ENCODE measurements around the gene COL24A1. TPM values are rescaled to one million over a fixed set of nuclear protein-coding genes. Genes with fewer than 3 reads are reported as not detected.
A peak's percentile ranks its signal among the peaks of the same experiment; 100 is the strongest.
"Not testable (repeated sequence)": the region's sequence is repeated elsewhere in the genome, so short reads cannot be mapped to it uniquely, and the experiment has no call there.

COL24A1 gene
- total RNA-seq, 3 donors from 2014 or later: 0.33 to 1.3 (median 0.48) TPM

- no peaks in the 10 kb centered on the region for H3K9me3 ChIP-seq
- H3K27me3 ChIP-seq: no peaks in the 10 kb centered on the region
- no peaks in the 10 kb centered on the region for H3K4me1 ChIP-seq
- TF ChIP-seq CTCF (IDR thresholded peaks at IDR 0.05) (no peak), POLR2AphosphoS5 (IDR thresholded peaks at IDR 0.05) (no peak), POLR2A (IDR thresholded peaks at IDR 0.05) (no peak)
- H3K4me3 ChIP-seq: no peak overlapping the region
- no peaks in the 10 kb centered on the region for H3K36me3 ChIP-seq
- intact Hi-C loops (cut with DNase I; ENCODE audit: low total_unique reads): no loop called here
- DNase-seq (ENCODE audit: low spot score in 2 of 2): no peak
- no peak overlapping the region for H3K27ac ChIP-seq
Observed at GRCh38 chr1:85888921-85889320, 267.7 kb downstream of the COL24A1 start.

- H3K4me1 ChIP-seq: no peaks in the 10 kb centered on the region
- H3K9me3 ChIP-seq: no peaks in the 10 kb centered on the region
- no peak overlapping the region for H3K4me3 ChIP-seq
- no peaks in the 10 kb centered on the region for H3K36me3 ChIP-seq
- DNase-seq (ENCODE audit: low spot score in 2 of 2): no peak
- TF ChIP-seq POLR2AphosphoS5 (IDR thresholded peaks at IDR 0.05) (no peak), POLR2A (IDR thresholded peaks at IDR 0.05) (no peak), CTCF (IDR thresholded peaks at IDR 0.05) (peak in 2 of 3 donors; percentile 30 to 32)
- intact Hi-C loops (cut with DNase I; ENCODE audit: low total_unique reads): no loop called here
- no peaks in the 10 kb centered on the region for H3K27me3 ChIP-seq
- no peak overlapping the region for H3K27ac ChIP-seq
Observed at GRCh38 chr1:85884372-85885035, 272.1 kb downstream of the COL24A1 start.

- Histone ChIP-seq H3K4me3 (no peak overlapping the region), H3K27me3 (no peaks in the 10 kb centered on the region), H3K27ac (no peak overlapping the region), H3K36me3 (no peaks in the 10 kb centered on the region), H3K4me1 (no peaks in the 10 kb centered on the region), H3K9me3 (no peaks in the 10 kb centered on the region)
- no peak for DNase-seq (ENCODE audit: low spot score in 2 of 2)
- intact Hi-C loops (cut with DNase I; ENCODE audit: low total_unique reads): no loop called here
- TF ChIP-seq CTCF (IDR thresholded peaks at IDR 0.05): no peak
Observed at GRCh38 chr1:85867189-85867588, 289.4 kb downstream of the COL24A1 start.

GRCh38 chr1:85865213-85865612, 291.4 kb downstream of the COL24A1 start:
- intact Hi-C loops (cut with DNase I; ENCODE audit: low total_unique reads): no loop called here
- Histone ChIP-seq H3K4me3 (no peak overlapping the region), H3K9me3 (no peaks in the 10 kb centered on the region), H3K27ac (no peak overlapping the region), H3K4me1 (no peaks in the 10 kb centered on the region), H3K27me3 (no peaks in the 10 kb centered on the region), H3K36me3 (no peaks in the 10 kb centered on the region)
- no peak for DNase-seq (ENCODE audit: low spot score in 2 of 2)
- TF ChIP-seq POLR2AphosphoS5 (IDR thresholded peaks at IDR 0.05) (no peak), CTCF (IDR thresholded peaks at IDR 0.05) (no peak), POLR2A (IDR thresholded peaks at IDR 0.05) (no peak)

- intact Hi-C loops (cut with DNase I; ENCODE audit: low total_unique reads): no loop called here
- TF ChIP-seq POLR2AphosphoS5 (IDR thresholded peaks at IDR 0.05): no peak
- TF ChIP-seq CTCF (IDR thresholded peaks at IDR 0.05): no peak
- no peak for TF ChIP-seq POLR2A (IDR thresholded peaks at IDR 0.05)
Observed at GRCh38 chr1:85864727-85865126, 291.8 kb downstream of the COL24A1 start.

GRCh38 chr1:85863639-85864038, 292.9 kb downstream of the COL24A1 start:
- H3K9me3 ChIP-seq; H3K4me3 ChIP-seq; H3K4me1 ChIP-seq; H3K36me3 ChIP-seq; intact Hi-C loops (cut with DNase I; ENCODE audit: low total_unique reads); H3K27me3 ChIP-seq; DNase-seq (ENCODE audit: low spot score in 2 of 2); H3K27ac ChIP-seq: not testable (repeated sequence)

More at GRCh38 chr1:85864727-85865126, 291.8 kb downstream of the COL24A1 start:
- no peaks in the 10 kb centered on the region for H3K27me3 ChIP-seq
- no peak for DNase-seq (ENCODE audit: low spot score in 2 of 2)
- H3K9me3 ChIP-seq: no peaks in the 10 kb centered on the region
- no peaks in the 10 kb centered on the region for H3K36me3 ChIP-seq
- H3K4me1 ChIP-seq: no peaks in the 10 kb centered on the region
- no peak overlapping the region for H3K27ac ChIP-seq
- no peak overlapping the region for H3K4me3 ChIP-seq

Data from breast epithelium (tissue), 4 donors.